Stomach (tissue), 4 donors: Measurements from ENCODE around the gene MRPS18C.

Experiments used
- CTCF ChIP-seq, 7 experiments: fragments of 450-650 bp in 4 of 7; fragments of 200-600 bp in 3 of 7; sonication (generic) in 3 of 7; IDR thresholded peaks; one replicate each; pipeline ENCODE4 v1.5.1; 2016 to 2019; ENCODE audit warnings: antibody characterized with exemption in 7 of 7, control low read depth in 2 of 7, mild to moderate bottlenecking in 1 of 7
- POLR2A ChIP-seq, 4 donors: fragments of 450-650 bp; IDR thresholded peaks; one replicate each; pipeline ENCODE4 v1.6.1; 2016; ENCODE audit warnings: antibody characterized with exemption in 4 of 4, control low read depth in 2 of 4, mild to moderate bottlenecking in 1 of 4, moderate library complexity in 1 of 4

GRCh38 chr4:83413676-83414075 is 42.2 kb upstream of the MRPS18C start:
- TF ChIP-seq CTCF (IDR thresholded peaks at IDR 0.05) = no peak
- no peak for TF ChIP-seq POLR2A (IDR thresholded peaks at IDR 0.05)
